Activated CD4-positive, alpha-beta T cell treated with anti-CD3 and anti-CD28 coated beads, Interleukin-2, amount 50 U/mL, for 16 hours (primary cell): ENCODE data around the gene ADGRD1.

Experiments
- DNase-seq: peaks from one replicate; pipeline ENCODE4 v3.0.0-alpha.2; 2020

Gene ADGRD1

GRCh38 chr12:131142891-131143657 lies 189.4 kb downstream of the ADGRD1 start:
- no peak for DNase-seq

DNA sequence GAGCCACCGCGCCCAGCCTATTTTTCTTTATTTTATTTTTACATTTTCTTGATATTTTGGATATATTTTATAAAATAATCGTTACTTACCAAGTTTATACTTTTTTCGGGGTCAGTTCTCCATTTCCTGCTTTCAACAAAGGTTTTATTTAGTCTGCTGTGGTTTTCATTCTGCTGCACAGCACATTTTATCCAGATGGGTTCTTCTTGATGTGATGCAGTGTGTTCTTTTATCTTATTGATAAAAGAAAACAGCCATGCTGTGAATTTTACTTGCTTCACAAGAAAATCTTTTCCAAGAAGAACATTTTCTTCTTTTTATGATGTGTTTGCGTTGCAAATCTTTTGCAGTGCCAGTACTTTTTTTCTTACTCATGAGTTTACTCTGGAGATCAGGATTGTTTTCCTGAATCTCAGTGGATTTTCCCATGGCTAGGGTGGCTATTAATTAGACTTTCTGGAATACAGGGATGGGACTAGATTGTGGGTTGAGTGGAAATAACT lies 192.5 kb downstream of the ADGRD1 start:
- DNase-seq = no peak

GRCh38 chr12:131147293-131147692 lies 193.6 kb downstream of the ADGRD1 start:
- DNase-seq = no peak

GRCh38 chr12:131147894-131148293 lies 194.2 kb downstream of the ADGRD1 start:
- no peak for DNase-seq

- no peak for DNase-seq
Observed at GRCh38 chr12:131151558-131152345, 198.0 kb downstream of the ADGRD1 start.

DNA sequence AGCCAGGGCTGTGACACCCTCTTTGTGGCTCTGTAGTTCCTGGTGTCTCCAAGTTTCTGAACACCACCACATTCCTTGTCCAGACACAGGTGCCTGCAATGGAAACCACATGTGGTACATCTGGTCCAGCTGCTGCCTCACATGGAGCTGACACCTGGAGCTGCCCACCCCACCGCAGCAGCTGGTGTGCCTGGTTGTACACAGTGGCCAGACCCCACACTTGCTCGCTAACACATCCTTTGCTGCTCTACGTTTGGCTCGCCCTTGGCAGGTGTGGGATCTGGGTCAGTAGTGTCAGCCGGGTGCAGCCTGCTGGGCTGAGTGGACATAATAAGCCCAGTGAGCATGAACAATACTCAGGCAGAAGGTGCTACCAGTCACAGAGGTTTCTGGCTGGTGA lies 198.9 kb downstream of the ADGRD1 start:
- no peak for DNase-seq

GRCh38 chr12:131153016-131153415 lies 199.3 kb downstream of the ADGRD1 start:
- DNase-seq = no peak

DNA sequence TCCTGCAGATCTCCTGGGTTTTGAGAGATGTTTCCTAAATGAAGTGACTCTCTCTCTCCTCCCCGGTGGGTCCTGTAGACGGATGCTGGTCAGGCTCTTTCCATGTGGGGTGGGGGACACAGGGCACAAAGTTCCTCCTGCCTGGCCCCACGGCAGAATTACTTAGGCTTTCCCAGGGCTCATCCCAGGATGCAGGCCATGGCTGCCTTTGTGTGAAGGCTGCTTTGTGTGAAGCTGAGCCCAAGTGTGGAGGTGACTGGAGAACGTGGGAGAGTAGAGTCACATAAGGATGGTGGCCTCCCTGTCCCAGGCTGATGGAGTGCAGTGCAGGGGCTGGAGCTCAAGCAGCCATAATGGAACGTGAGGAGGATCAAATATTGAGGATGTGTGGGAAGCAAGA lies 200.2 kb downstream of the ADGRD1 start:
- DNase-seq = no peak

DNA sequence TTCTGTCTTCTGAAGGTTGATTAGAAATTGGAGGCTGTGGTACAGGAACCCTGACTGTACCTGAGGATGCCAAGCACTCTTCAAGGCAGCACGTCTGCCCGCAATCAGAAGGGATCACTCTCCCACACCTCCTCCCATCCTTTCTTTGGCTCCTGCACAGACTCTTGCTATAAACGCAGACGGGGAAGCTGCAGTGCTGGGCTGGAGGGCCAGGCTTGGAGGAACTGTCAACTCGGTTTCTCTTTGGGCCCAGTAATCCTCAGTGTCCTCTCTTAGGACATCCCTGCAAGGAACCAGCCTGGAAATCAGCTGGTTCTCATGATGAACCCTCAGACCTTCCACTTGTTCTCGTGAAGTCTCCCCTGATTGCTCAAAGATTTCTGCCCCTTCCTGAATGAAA lies 201.4 kb downstream of the ADGRD1 start:
- no peak for DNase-seq

DNA sequence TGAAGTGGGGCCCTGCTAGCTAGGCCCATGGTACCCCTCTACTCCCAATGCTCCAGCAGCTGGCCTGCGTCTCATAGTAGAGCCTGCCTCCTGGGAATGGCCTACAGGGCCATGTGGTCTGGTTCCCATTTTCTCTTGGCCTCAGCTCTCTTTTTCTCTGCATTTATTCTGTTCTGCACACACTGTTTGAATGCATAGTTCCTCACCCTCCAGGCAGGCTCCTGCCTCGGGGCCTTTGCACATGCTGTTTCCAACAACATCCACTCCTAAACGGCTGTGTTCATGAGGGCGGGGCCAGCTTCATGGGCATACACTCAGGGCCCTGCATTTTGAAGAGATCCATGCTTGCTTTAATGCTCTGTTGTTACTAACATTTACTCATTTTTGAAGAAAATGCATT lies 204.0 kb downstream of the ADGRD1 start:
- DNase-seq = no peak

- no peak for DNase-seq
Observed at GRCh38 chr12:131159660-131160059, 206.0 kb downstream of the ADGRD1 start.

DNA sequence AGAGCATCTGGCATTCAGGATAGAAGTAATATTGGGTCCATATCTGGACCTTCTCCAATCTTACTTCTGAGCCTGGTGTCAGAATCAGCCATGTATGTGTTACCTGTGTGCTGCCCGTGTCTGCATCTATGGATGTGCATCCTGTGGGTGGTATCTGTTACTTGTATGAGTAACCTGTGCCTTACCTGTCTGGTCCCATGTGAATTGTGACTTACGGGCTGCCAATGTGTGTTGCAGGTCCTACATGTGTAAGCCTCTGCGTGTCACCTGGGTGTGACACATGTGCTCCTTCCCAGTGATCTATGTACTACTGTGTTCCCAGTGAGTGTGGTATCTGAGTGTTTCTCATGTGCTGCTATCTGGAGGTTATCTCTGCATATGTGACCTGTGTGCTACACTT lies 208.4 kb downstream of the ADGRD1 start:
- DNase-seq = no peak

GRCh38 chr12:131163189-131163738 lies 209.6 kb downstream of the ADGRD1 start:
- DNase-seq = no peak

GRCh38 chr12:131164096-131164872 lies 210.6 kb downstream of the ADGRD1 start:
- DNase-seq = no peak

GRCh38 chr12:131166717-131167116 lies 213.0 kb downstream of the ADGRD1 start:
- DNase-seq = no peak

DNA sequence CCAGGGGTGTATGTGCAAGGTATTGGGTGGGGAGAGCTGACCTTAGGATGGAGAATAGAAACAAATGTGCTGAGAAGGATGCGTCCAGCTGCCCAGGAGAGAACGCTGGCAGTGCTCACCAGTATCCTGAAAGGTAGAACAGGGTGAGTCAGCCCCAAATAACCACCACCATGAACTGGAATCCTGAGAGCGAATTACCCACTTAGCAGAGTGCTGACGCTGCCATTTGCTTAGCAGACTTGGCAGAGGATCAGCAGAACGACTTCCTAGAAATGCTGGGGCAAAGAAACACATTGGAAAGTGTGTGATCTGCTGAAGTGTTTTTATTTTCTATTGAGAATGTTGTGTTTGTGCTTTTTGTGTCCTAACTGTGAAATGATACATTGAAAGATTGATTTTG lies 213.6 kb downstream of the ADGRD1 start:
- no peak for DNase-seq

- peak; percentile 9 for DNase-seq
Observed at GRCh38 chr12:131171029-131171428, 217.3 kb downstream of the ADGRD1 start.

- no peak for DNase-seq
Observed at GRCh38 chr12:131174901-131175300, 221.2 kb downstream of the ADGRD1 start.

- no peak for DNase-seq
Observed at GRCh38 chr12:131176266-131176665, 222.6 kb downstream of the ADGRD1 start.

- DNase-seq = no peak
Observed at GRCh38 chr12:131176926-131177325, 223.2 kb downstream of the ADGRD1 start.

- DNase-seq = no peak
Observed at GRCh38 chr12:131177599-131177998, 223.9 kb downstream of the ADGRD1 start.

GRCh38 chr12:131187602-131188001 lies 233.9 kb downstream of the ADGRD1 start:
- DNase-seq = no peak
